DMS 273 treated with DMSO at 0.1 percent for 48 hours (cell line): ENCODE data around the gene YAP1.

Source experiments
- DNase-seq: peaks from one replicate; lab custom pipeline; 2025; lab: John Stamatoyannopoulos, UW

YAP1 gene

DNA sequence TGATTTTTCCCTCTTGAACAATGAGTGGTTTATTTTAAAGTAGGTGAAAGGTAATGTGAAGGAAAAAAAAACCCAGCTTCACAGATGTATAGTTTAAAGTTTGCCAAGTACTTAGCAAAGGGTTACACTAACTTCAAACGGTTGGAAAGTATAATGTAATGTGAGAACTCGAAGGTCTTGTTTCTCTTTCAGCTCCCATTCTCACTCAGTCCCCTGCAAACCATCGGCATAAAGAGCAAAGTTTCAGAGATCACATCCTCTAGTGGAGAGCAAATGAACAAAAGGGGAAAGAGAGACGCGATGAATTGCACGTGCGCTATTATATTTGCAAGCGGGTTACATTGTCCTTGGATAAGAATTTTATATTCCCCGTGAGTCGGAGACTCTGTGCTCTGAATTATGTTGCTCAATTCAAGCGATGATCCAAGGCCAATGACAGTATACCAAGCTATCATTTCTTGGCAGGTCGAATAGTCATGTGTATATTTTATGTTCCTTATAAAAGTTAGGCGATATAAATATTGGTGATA, 169.5 kb downstream of the YAP1 start:
- peak; percentile 2 for DNase-seq

GRCh38 chr11:102280245-102280833, 170.1 kb downstream of the YAP1 start:
- DNase-seq, result no peak
